H1 (cell line): ENCODE results near the gene CCDC175. TPM values are rescaled to one million over a fixed set of nuclear protein-coding genes. Genes with fewer than 3 reads are reported as not detected.

Experiments
- CHD7 ChIP-seq: fragments of 300-600 bp; sonication (generic); IDR thresholded peaks from 2 replicates; pipeline ENCODE4 v1.7.1; 2012; ENCODE audit warnings: low read length, moderate library complexity, mild to moderate bottlenecking, inconsistent platforms; ENCODE audit not compliant: insufficient replicate concordance
- JUND ChIP-seq: IDR thresholded peaks from 2 replicates; pipeline ENCODE4 v1.6.1; 2011; ENCODE audit warnings: mild to moderate bottlenecking, improper control_type of control experiment, low read length
- SUZ12 ChIP-seq: fragments of 200-600 bp; sonication (generic); IDR thresholded peaks from 2 replicates; pipeline ENCODE4 v1.6.1; 2012; ENCODE audit warnings: mild to moderate bottlenecking, inconsistent platforms, low read length, moderate library complexity, mixed read lengths
- polyA plus RNA-seq, 7 experiments: library from polyadenylated mRNA; depleted of rRNA in 3 of 7; stranded (reverse) in 5 of 7; unstranded in 2 of 7; fragments of >200 nt in 5 of 7; fragments of 200-250 nt in 2 of 7; gene quantifications; 1 replicate in 5 of 7; 2 replicates in 1 of 7; 4 replicates in 1 of 7; pipeline versions ENCODE4 v1.2.1 to v1.2.3, GENCODE V29; 2011 to 2013; ENCODE audit warnings: missing spikeins in 2 of 7, mixed read lengths in 2 of 7
- total RNA-seq: library from RNA; stranded (reverse); fragmentation: NEBNext Ultra II Directional; extraction: Animal tissue kit (Norgen Biotek cat#: 25700); gene quantifications from 2 replicates; pipeline ENCODE4 v1.2.1, GENCODE V29; 2021

Gene CCDC175
- total and polyA plus RNA-seq, 2 of the 8 experiments (the other 6 are each of a cell fraction or from before 2014, with no cell fraction given): 0.19 TPM; not detected in 1

GRCh38 chr14:59565087-59565486, 11.5 kb downstream of the CCDC175 start (continued):
- TF ChIP-seq CHD7 (no peak), SUZ12 (no peak), JUND (no peak)
